Fibroblast of the aortic adventitia (primary cell): ENCODE measurements around the gene KCNK6. TPM values are rescaled to one million over a fixed set of nuclear protein-coding genes. Genes with fewer than 3 reads are reported as not detected.

ENCODE experiments used
- DNase-seq: peaks from one replicate; pipeline ENCODE4 v3.0.0-alpha.2; 2010; ENCODE audit warnings: low read depth
- H3K4me3 ChIP-seq: 2 replicates; pipeline ENCODE4 v1.5.1; 2011; ENCODE audit warnings: low read depth, mild to moderate bottlenecking, control low read depth, low read length, moderate library complexity
- total RNA-seq: library from RNA; depleted of rRNA; stranded (reverse); fragments of >200 nt; gene quantifications from 2 replicates; pipeline ENCODE4 v1.2.3, GENCODE V29; 2012; ENCODE audit warnings: low replicate concordance
- TF ChIP-seq, protein P1 (sequence below): IDR thresholded peaks from 2 replicates; pipeline ENCODE4 v1.5.1; 2011; ENCODE audit warnings: mild to moderate bottlenecking, low read length, control low read depth, inconsistent platforms; ENCODE audit not compliant: insufficient read depth

KCNK6 gene
- total RNA-seq, 1 donor, result 3.6 TPM

GRCh38 chr19:38371081-38371480 is 51.4 kb downstream of the KCNK6 start:
- DNase-seq, result no peak
- TF ChIP-seq, protein P1, sequence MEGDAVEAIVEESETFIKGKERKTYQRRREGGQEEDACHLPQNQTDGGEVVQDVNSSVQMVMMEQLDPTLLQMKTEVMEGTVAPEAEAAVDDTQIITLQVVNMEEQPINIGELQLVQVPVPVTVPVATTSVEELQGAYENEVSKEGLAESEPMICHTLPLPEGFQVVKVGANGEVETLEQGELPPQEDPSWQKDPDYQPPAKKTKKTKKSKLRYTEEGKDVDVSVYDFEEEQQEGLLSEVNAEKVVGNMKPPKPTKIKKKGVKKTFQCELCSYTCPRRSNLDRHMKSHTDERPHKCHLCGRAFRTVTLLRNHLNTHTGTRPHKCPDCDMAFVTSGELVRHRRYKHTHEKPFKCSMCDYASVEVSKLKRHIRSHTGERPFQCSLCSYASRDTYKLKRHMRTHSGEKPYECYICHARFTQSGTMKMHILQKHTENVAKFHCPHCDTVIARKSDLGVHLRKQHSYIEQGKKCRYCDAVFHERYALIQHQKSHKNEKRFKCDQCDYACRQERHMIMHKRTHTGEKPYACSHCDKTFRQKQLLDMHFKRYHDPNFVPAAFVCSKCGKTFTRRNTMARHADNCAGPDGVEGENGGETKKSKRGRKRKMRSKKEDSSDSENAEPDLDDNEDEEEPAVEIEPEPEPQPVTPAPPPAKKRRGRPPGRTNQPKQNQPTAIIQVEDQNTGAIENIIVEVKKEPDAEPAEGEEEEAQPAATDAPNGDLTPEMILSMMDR, result no peak
- no peak overlapping the region for H3K4me3 ChIP-seq

- DNase-seq, result no peak
- TF ChIP-seq, protein P1, result no peak
Measured at GRCh38 chr19:38373907-38374331, 54.3 kb downstream of the KCNK6 start.

DNA sequence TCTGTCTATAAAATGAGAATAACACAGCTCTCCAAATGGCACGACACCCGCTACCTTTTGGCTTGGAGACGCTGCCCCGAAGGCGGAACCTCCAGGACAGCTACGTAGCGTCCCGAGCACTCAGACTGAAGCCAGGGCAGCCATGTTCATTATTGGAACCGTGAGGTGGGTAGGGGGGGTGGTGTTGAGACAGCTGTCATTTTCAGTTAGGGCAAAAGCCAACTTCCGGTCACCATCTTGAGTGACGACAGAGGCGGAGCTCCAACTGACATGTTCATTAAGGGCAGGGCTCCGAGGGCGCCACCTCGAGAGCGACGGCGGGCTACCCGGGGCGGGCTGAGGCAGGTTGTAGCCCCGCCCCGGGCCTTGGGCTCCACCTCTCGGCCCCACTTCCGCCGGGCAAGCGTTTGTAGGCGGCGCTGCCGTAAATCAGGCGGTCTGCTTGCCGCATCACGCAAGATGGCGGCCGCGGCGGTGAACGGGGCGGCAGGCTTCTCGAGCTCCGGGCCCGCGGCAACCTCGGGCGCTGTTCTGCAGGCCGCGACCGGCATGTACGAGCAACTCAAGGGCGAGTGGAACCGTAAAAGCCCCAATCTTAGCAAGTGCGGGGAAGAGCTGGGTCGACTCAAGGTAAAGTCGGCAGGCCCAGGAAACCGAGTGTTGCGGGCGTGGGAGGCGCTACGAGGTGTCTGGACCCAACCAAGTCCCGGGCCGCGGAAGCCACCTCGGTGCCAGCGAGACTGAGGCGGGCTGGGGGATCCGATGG is 54.9 kb downstream of the KCNK6 start, which contains the start of gene PSMD8:
Gene PSMD8, plus strand, starts transcription at position 240 of the 766 bp plus-strand sequence. Its CDS starts 31 bp downstream, at position 271.
- TF ChIP-seq, protein P1, result peak; percentile 13
- peak within 1 kb of the TSS; percentile 91 for H3K4me3 ChIP-seq
- DNase-seq, result peak; percentile 95

More at GRCh38 chr19:38373907-38374331, 54.3 kb downstream of the KCNK6 start:
- H3K4me3 ChIP-seq, result peak overlapping the region; percentile 91

GRCh38 chr19:38375098-38375493 is 55.5 kb downstream of the KCNK6 start:
- TF ChIP-seq, protein P1, result no peak
- DNase-seq, result no peak
- peak overlapping the region; percentile 91 for H3K4me3 ChIP-seq

- TF ChIP-seq, protein P1, result no peak
- DNase-seq, result peak; percentile 41
- peak overlapping the region; percentile 91 for H3K4me3 ChIP-seq
Measured at GRCh38 chr19:38375748-38376147, 56.1 kb downstream of the KCNK6 start.

GRCh38 chr19:38376576-38376975 is 56.9 kb downstream of the KCNK6 start:
- TF ChIP-seq, protein P1, result no peak
- no peak for DNase-seq
- peak overlapping the region; percentile 91 for H3K4me3 ChIP-seq
